Pancreas (tissue), 10 donors: ENCODE measurements around the gene SYTL5. TPM values are rescaled to one million over a fixed set of nuclear protein-coding genes. Genes with fewer than 3 reads are reported as not detected.

Source experiments
- ATAC-seq, 4 donors: fragments of 200-7000 bp; cut with Tn5 transposase; one replicate each; pipeline versions ENCODE4 v1.8.0 to v1.9.1; 2020; ENCODE audit warnings: mild to moderate bottlenecking in 4 of 4, moderate library complexity in 4 of 4
- DNase-seq, 6 donors: peaks; one replicate each; pipeline ENCODE4 v3.0.0-alpha.2; 2020
- FAIRE-seq: peaks from 2 replicates; lab custom pipeline; 2012; peaks lifted over from hg19 to GRCh38; lab: Jason Lieb, UNC
- H3K27ac ChIP-seq, 4 donors: fragments of 200-600 bp; sonication (generic); 1 replicate in 3 of 4; 2 replicates in 1 of 4; pipeline versions ENCODE4 v1.5.0 to v1.8.0; 2020
- H3K27me3 ChIP-seq, 4 donors: fragments of 200-600 bp; one replicate each; pipeline ENCODE4 v1.8.0; 2021
- H3K36me3 ChIP-seq, 3 donors: fragments of 200-600 bp; sonication (generic) in 1 of 3; one replicate each; pipeline versions ENCODE4 v1.5.0 to v1.8.0; 2020 to 2021
- H3K4me1 ChIP-seq, 3 donors: fragments of 200-600 bp; one replicate each; pipeline ENCODE4 v1.8.0; 2021
- H3K4me3 ChIP-seq, 4 donors: fragments of 200-600 bp; sonication (generic) in 2 of 4; one replicate each; pipeline versions ENCODE4 v1.5.0 to v1.8.0; 2020 to 2021
- H3K9me3 ChIP-seq, 4 donors: fragments of 200-600 bp; one replicate each; pipeline ENCODE4 v1.8.0; 2021
- WGBS, 2 donors: extraction: QIAGEN DNeasy Blood & Tissue Kit; methylation state at CpG; one replicate each; pipeline ENCODE4 v1.1.7; 2013; 5-methylcytosine and 5-hydroxymethylcytosine counted together
- intact Hi-C, 3 donors: fragments of 100-400 bp; cut with DNase I; formaldehyde crosslinking; loops; one replicate each; pipeline versions ENCODE4 v1.11.1 to v1.14.2; 2022
- polyA plus RNA-seq, 2 donors: library from polyadenylated mRNA; stranded (reverse); fragments of 200-250 nt; gene quantifications; one replicate each; pipeline ENCODE4 v1.2.3, GENCODE V29; 2013
- total RNA-seq, 6 donors: library from RNA; stranded (reverse); fragmentation: NEBNext Ultra II Directional in 4 of 6; extraction: Animal tissue kit (Norgen Biotek cat#: 25700) in 4 of 6; gene quantifications; one replicate each; pipeline versions ENCODE4 v1.2.1 to v1.2.4, GENCODE V29; 2021 to 2023
- TF ChIP-seq, protein P1 (sequence below), 4 donors: fragments of 200-600 bp; sonication (generic) in 3 of 4; IDR thresholded peaks; one replicate each; pipeline versions ENCODE4 v1.5.0 to v1.8.0; 2021; ENCODE audit warnings: antibody characterized with exemption in 4 of 4
- donor health status: healthy with polysubstance abuse.
- donor health status: DM: no; HTN: no; CAD: no; lungs with moderate emphysema.
- donor health status: DM: no; HTN: no; CAD: no.
- donor health status: control.
- donor health status: control.
- donor health status: Bipolar disorder and iron deficiency.
- donor health status: DM: yes; HTN: yes; CAD: no.
- donor health status: DM: no; HTN: no; CAD: no.
- donor health status: DM: no; HTN: no; CAD: no.
- donor health status: DM: yes; HTN: yes; CAD: no.

The SYTL5 gene
- total and polyA plus RNA-seq, 8 donors: 0.77 to 5.9 (median 2.4) TPM

DNA sequence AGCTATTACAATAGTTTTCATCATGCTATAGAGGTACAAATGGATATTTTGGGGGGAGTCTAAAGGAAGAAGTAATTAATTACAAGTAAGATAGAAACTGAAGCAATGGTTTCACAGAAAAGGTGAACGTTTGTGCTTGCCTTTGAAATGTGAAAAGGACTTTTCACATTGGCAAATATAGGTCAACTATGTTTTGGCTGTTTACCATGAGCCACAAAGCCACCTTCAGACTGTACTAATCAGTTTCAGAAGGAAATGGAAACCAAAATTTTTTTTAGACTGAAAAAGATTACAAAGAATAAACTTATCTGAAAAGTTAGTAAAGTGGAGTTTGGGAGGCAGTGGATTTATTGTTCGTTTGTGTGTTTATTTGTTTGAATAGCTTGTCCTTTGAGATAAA lies 32.1 kb downstream of the SYTL5 start:
- FAIRE-seq (no peak), ATAC-seq (no peak), DNase-seq (no peak)
- no peaks in the 10 kb centered on the region for H3K9me3 ChIP-seq
- intact Hi-C loops: no loop called here
- H3K27ac ChIP-seq: no peak overlapping the region
- peaks cover 0 to 4% (median 0%) of the 10 kb centered on the region in 4 donors for H3K27me3 ChIP-seq
- no peaks in the 10 kb centered on the region for H3K36me3 ChIP-seq
- no peaks in the 10 kb centered on the region for H3K4me1 ChIP-seq
- WGBS, 2 donors: 22 to 27% methylated on average over 2 of the region's 2 CpGs
- H3K4me3 ChIP-seq: no peak overlapping the region
- TF ChIP-seq, protein P1, sequence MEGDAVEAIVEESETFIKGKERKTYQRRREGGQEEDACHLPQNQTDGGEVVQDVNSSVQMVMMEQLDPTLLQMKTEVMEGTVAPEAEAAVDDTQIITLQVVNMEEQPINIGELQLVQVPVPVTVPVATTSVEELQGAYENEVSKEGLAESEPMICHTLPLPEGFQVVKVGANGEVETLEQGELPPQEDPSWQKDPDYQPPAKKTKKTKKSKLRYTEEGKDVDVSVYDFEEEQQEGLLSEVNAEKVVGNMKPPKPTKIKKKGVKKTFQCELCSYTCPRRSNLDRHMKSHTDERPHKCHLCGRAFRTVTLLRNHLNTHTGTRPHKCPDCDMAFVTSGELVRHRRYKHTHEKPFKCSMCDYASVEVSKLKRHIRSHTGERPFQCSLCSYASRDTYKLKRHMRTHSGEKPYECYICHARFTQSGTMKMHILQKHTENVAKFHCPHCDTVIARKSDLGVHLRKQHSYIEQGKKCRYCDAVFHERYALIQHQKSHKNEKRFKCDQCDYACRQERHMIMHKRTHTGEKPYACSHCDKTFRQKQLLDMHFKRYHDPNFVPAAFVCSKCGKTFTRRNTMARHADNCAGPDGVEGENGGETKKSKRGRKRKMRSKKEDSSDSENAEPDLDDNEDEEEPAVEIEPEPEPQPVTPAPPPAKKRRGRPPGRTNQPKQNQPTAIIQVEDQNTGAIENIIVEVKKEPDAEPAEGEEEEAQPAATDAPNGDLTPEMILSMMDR (IDR thresholded peaks at IDR 0.05): no peak

DNA sequence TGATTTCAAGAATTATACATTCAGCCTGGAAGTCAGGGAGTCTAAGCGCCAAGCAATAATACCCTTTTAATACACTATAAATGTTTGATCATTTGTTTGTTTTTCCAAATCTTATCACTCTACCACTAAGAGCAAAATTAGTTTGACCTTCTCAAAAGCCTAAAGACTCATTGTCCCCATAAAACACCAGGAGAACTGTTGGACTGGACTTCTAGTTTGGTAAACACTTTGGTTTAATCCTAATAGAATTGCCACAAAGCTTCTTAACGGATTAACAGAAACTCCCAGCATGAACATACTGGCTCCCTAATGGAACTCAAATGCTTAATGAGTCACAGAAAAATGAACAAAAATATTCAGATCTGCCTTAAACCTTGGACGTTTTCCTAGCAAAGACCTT lies 34.9 kb downstream of the SYTL5 start:
- TF ChIP-seq, protein P1 (IDR thresholded peaks at IDR 0.05): no peak
- intact Hi-C loops: no loop called here
- ATAC-seq (no peak), FAIRE-seq (no peak), DNase-seq (no peak)
- H3K4me3 ChIP-seq: no peak overlapping the region
- H3K9me3 ChIP-seq: no peaks in the 10 kb centered on the region
- WGBS, 2 donors: 38 to 40% methylated on average over 3 of the region's 3 CpGs
- H3K4me1 ChIP-seq: peaks cover 0 to 6% (median 0%) of the 10 kb centered on the region in 3 donors
- H3K27me3 ChIP-seq: peaks cover 0 to 4% (median 0%) of the 10 kb centered on the region in 4 donors
- H3K36me3 ChIP-seq: no peaks in the 10 kb centered on the region
- H3K27ac ChIP-seq: no peak overlapping the region

GRCh38 chrX:38044701-38045100 lies 38.3 kb downstream of the SYTL5 start:
- 26 to 39% methylated on average over 3 of the region's 3 CpGs for WGBS, 2 donors
- no peak for DNase-seq
- no peaks in the 10 kb centered on the region for H3K36me3 ChIP-seq
- no peak overlapping the region for H3K27ac ChIP-seq
- no peak for FAIRE-seq
- ATAC-seq: no peak
- TF ChIP-seq, protein P1 (IDR thresholded peaks at IDR 0.05): no peak
- H3K4me3 ChIP-seq: no peak overlapping the region
- H3K27me3 ChIP-seq: peaks cover 0 to 4% (median 0%) of the 10 kb centered on the region in 4 donors
- intact Hi-C loops: no loop called here
- H3K9me3 ChIP-seq: no peaks in the 10 kb centered on the region
- peaks cover 0 to 6% (median 0%) of the 10 kb centered on the region in 3 donors for H3K4me1 ChIP-seq

- TF ChIP-seq, protein P1 (IDR thresholded peaks at IDR 0.05): no peak
- ATAC-seq (peak; percentile 66 to 82 (median 78)), DNase-seq (peak in 3 of 6 donors; percentile 4 to 24 (median 24)), FAIRE-seq (peak; percentile 5)
- H3K27ac ChIP-seq: peak overlapping the region in 1 of 4 donors; percentile 8
- WGBS, 2 donors: 17 to 26% methylated on average over 3 of the region's 3 CpGs
- intact Hi-C loops: no loop called here
- H3K27me3 ChIP-seq: peaks cover 0 to 4% (median 0%) of the 10 kb centered on the region in 4 donors
- no peak overlapping the region for H3K4me3 ChIP-seq
- no peaks in the 10 kb centered on the region for H3K9me3 ChIP-seq
- H3K36me3 ChIP-seq: no peaks in the 10 kb centered on the region
- H3K4me1 ChIP-seq: peaks cover 0 to 6% (median 0%) of the 10 kb centered on the region in 3 donors
Measured at GRCh38 chrX:38045538-38046096, 39.3 kb downstream of the SYTL5 start.

GRCh38 chrX:38048886-38049285 lies 42.5 kb downstream of the SYTL5 start:
- ATAC-seq: no peak
- H3K36me3 ChIP-seq: no peaks in the 10 kb centered on the region
- WGBS, 2 donors: 77 to 78% methylated on average over 1 of the region's 1 CpG
- no peak for DNase-seq
- FAIRE-seq: no peak
- H3K9me3 ChIP-seq: no peaks in the 10 kb centered on the region
- TF ChIP-seq, protein P1 (IDR thresholded peaks at IDR 0.05): no peak
- intact Hi-C loops: no loop called here
- no peaks in the 10 kb centered on the region for H3K27me3 ChIP-seq
- H3K4me1 ChIP-seq: peaks cover 0 to 6% (median 0%) of the 10 kb centered on the region in 3 donors
- no peak overlapping the region for H3K27ac ChIP-seq
- no peak overlapping the region for H3K4me3 ChIP-seq
